ENCODE data around the gene TWF2. TPM values are rescaled to one million over a fixed set of nuclear protein-coding genes. Genes with fewer than 3 reads are reported as not detected.
"Not testable (repeated sequence)": the region's sequence is repeated elsewhere in the genome, so short reads cannot be mapped to it uniquely, and the experiment has no call there.

Gene TWF2
- 10 to 100 TPM; 23.1 to 28.6 (median 25.2) TPM for polyA plus RNA-seq (ENCODE audit: insufficient read length in 3 of 3)

DNA sequence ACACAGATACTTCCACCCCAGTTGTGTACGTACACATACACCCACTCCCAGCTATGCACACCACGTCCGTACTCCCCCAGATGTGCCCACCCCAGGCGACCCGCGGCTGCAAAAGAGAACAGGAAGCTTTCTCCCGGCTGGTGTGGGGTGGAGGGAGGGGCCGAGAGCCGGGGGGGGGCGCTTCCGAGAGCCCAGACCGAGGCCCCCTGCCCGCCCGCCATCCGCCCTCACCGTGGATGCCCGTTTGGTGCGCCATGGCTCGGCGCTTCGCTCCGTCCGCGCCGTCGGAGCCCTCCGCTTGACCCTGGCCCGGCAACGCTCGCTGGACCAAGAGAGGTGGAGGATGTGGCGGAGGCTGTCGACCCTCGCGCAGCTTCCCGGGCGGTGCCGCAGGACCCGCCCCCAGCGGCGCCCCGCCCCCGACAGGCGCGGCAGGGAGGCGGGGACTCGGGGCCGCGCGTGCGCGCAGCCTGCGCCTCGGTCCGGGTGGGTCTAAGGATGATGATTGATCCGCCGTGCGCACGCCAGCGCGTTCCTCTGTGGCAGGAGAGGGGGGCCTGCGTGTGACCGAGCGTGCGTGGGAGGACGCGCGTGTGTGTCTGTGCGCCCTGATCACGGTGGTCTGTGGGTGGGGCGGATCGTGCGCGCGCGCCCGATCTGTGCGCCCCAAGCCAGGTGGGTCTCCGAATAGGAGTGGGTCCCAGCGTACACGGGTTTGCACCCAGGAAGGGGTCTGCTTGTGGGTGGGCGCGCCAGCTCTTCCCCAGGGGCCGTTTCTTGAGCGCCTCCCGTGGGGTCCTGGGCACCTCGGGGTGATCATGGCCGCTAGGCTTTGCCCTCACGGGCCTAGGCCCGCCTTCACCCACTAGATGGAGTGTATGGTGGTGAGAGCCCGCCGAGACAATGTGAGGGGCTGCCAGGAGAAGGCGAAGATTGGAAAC lies at the start of gene TWF2:
Gene TWF2 (minus strand): TSS at position 398 of the 941 bp plus-strand sequence. CDS start 142 bp downstream, at position 256.
- DNase-seq (ENCODE audit: low read depth in 3 of 3, low spot score in 2 of 3), result peak in 1 of 3 donors; percentile 69

DNA sequence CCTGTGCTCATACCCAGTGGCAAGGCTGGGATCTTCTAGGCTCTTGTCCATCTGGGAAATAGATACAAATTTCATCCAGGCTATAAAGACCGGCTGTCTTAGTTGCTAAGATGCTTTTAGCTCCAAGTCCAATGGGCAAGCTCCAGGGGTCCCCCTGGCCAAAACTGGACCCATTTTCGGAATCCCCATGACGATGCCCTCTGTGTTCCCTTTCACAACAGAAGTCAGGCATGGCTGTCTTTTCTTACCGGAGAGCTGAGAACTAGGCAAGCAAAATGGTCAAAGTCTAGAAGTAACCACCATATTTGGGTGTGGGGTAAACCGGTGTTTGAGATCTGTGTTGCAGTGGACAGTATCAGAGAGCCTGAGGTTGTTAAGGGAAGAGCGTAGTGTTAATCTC lies 49.7 kb upstream of the TWF2 start:
- no peak for DNase-seq (ENCODE audit: low read depth in 3 of 3, low spot score in 2 of 3)

DNA sequence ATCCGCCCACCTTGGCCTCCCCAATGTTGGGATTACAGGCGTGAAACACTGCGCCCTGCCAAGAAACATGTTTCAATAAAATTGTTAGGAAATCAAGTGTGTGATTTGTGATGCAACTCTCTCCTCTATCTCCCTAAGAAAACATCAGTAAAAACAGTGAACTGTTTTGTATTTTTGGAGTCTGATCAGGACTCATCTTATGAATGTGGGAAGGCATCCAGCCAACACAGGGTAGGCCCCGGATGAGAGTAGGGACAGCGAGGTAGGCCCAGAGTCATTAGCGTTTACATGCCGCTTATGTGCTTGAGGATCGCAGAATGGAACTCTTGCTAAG lies 47.8 kb upstream of the TWF2 start:
- DNase-seq (ENCODE audit: low read depth in 3 of 3, low spot score in 2 of 3), result no peak

DNA sequence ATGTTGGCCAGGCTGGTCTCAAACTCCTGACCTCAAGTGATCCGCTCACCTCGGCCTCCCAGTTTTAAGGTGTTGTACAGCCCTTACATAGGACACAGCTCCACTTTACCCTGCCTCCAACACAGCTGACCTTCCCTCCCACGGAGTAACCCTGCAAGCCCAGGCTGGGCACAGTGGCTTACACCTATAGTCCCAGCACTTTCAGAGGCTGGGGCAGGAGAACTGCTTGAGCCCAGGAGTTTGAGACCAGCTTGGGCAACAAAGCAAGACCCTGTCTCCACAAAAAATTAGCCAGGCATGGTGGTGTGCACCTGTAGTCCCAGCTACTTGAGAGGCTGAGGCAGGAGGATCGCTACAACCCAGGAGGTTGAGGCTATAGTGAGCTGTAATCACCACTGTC lies 45.1 kb upstream of the TWF2 start:
- DNase-seq (ENCODE audit: low read depth in 3 of 3, low spot score in 2 of 3), result not testable (repeated sequence)

DNA sequence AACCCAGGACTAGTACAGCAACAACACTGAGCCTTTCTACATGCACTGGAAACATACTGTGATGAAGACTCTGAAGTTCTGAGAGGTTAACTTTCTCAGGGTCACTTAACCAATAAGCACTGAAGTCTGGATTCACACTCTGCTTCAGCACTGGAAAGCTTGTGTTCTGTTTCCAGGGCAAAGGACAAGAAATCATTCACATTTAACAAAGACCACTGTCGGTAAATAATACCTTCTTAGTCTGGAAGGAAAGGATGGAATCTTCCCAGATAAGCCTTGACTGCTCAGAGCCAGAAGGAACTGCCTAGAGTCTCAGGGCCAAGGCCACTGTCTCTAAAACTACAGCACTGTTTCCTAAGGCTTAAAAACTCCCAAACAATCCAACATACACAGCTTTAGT lies 44.3 kb upstream of the TWF2 start:
- DNase-seq (ENCODE audit: low read depth in 3 of 3, low spot score in 2 of 3), result no peak

DNA sequence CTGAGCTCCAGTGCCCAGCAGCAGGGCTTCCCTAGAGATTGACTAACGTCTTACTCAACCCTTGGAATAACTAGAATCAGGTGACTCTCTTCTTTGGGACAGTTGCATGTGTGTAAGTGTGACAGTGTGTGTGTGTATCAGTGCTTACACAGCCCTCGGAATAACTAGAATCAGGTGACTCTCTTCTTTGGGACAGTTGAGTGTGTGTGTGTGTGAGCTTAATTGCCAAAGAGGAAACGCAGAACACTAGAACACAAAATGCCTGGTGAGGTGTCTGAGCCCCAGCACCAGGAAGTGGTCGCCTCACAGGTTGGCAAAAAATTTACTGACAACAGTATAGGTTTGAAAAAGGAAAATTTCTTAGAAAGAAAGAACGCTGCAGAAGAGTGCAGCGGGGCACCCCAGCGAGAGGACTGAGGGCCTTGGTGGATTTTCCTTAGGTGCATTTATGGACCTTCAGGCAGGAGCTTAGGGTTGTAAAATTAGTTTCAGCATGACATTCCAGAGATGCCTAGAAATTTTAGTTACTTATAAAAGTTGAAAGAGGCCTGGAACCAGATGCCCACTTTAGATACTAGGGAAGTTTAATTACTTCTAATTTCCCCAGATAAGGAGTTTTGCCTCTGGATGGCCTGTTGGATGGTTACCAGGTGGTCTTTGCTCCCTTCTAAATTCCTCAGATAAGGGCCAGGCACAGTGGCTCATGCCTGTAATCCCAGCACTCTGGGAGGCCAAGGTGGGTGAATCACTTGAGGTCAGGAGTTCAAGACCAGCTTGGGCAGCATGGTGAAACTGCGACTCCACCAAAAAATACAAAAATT lies 43.2 kb upstream of the TWF2 start:
- DNase-seq (ENCODE audit: low read depth in 3 of 3, low spot score in 2 of 3), result no peak

DNA sequence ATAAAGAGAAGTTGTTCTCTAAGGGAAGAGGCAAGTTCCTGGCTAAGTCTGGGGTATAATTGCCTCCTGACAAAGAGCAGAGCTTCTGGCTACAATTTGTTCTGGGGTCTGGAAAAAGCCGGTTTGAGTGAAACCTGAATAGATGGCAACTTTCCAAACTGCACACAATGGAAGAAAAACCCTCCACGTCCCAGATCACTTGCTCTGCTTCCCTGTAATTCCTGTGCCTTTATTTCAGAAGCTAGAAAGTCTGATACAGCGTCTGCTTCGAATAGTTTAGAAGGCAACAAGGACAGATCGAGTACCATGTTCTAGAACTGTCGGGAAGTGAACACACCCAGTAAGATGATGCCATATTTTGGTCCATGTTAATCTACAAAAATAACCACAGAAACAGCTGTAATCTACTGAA lies 41.1 kb upstream of the TWF2 start:
- DNase-seq (ENCODE audit: low read depth in 3 of 3, low spot score in 2 of 3), result no peak

DNA sequence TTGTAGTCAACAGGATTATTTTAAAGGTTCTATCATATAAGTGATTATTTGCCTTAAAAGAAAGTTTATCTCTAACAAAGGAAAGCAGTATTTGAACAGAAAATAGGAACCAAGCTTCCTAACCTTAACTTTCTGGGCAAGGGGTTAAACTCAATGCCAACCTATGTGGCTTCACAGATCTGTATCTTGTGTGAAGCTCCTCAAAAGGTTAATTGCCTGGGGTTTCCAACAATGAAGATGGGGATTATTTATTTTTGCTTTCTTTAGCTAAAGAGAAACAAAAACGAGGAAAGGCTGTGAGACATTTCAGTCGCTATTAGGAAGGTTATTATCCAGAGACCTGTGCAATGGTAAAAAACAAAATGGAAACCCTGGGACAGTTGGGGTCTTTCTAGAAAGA lies 40.6 kb upstream of the TWF2 start:
- no peak for DNase-seq (ENCODE audit: low read depth in 3 of 3, low spot score in 2 of 3)

DNA sequence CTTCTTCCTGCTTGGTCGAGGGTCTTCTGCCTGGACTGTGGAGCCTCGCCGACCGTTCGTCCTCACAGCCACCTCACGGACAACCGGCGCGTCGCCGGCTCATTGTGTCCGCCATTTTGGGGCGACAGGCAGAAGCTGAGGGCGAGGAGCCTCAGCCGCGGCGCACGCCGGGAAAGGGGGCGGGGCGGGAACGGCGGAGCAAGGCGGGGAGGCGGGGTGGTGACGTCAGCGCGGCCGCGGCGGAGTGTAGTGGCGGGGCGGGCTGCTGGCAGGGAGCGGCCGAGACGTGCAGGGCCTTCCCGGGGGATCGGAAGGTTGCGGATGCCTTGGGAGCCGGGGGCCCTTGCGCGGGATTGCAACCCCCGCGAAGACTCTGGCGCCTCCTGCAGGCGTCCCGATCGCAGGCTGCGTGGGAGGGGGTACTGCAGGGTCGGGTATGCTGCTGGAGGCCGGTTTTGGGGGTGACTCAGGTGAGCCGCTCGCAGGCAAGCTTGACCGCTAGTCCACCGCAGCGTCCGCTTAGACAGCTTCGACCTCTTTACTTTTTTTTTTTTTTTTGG lies 39.6 kb upstream of the TWF2 start, which contains the start of gene WDR82:
Gene WDR82 (minus strand): TSS at position 140 of the 560 bp plus-strand sequence. CDS start 288 bp downstream, outside the sequence.
- DNase-seq (ENCODE audit: low read depth in 3 of 3, low spot score in 2 of 3), result peak; percentile 77 to 88 (median 85)

DNA sequence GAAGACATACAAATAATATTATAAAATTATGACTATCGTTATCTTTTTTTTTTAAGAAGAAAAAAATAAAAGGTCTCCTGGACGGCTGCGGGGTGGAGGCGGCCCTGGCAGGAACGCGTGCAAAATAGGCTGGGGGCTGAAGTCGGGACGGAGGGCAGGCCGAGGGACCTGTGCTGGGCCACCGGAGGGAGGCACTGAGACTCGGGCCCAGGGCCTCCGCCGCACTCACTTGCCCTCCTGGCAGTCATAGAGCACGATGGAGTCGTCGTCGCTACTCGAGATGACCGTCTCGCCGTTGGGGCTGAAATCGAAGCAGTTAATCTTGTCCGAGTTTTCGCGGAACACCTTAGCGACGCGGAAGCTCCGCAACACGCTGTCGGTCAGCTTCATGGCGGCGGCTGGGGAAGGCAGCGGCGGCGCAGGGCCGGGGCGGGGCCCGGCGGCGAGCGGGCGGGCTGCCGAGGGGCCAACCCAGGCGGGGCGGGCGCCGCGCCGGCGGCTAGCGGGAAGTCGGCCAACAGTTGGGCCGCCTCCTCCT lies 39.1 kb upstream of the TWF2 start:
- no peak for DNase-seq (ENCODE audit: low read depth in 3 of 3, low spot score in 2 of 3)

DNA sequence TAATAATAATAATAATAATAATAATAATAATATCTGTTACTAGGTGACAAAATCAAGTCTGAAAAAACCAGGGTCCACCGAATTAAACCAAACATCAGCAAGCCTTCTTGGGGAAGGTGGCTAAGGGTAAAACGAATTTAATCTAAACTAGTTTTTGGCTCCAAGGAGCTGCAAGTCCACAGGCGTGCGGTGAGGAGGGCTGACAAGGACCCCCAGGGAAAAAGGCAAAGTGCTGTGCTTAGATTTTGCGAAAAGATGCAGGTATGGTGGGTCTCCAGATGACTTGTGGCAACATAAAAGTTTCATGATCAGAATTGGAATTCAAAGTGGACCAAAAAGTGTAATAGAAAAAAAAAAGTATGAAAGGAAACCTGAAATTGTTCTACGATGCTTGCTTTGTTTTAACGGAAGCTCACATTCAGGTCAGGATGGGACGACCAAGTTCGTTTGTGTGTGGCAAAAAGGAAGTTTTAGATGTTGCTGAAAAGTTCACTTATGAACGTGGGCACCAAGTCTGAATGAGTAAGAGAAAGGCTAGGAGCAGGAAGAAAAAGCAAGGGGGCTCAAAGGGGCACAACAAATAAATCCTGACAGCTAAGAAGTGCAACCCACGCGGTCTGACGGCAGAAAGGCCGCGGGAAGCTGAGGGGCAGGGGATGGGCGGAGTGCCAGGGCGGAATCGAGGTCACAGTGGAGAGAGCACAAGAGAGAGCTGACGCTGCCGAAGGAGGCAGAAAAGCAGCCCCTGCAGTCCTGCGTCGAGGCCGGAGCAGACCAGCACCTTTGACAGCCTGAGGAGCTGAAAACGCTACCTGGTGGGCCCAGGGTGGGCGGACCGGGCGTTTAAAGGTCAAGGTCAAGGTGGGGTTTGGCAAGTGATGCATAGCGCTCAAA lies 38.4 kb upstream of the TWF2 start:
- DNase-seq (ENCODE audit: low read depth in 3 of 3, low spot score in 2 of 3), result no peak

DNA sequence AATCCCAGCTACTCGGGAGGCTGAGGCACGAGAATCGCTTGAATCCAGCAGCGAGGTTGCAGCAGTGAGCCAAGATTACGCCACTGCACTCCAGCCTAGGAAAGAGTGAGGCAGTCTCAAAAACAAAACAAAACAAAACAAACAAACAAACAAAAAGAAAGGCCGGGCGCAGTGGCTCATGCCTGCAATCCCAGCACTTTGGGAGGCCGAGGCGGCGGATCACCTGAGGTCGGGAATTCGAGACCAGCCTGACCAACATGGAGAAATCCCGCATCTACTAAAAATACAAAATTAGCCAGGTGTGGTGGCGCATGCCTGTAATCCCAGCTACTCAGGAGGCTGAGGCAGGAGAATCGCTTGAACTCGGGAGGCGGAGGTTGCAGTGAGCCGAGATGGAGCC lies 35.8 kb upstream of the TWF2 start:
- DNase-seq (ENCODE audit: low read depth in 3 of 3, low spot score in 2 of 3), result not testable (repeated sequence)

DNA sequence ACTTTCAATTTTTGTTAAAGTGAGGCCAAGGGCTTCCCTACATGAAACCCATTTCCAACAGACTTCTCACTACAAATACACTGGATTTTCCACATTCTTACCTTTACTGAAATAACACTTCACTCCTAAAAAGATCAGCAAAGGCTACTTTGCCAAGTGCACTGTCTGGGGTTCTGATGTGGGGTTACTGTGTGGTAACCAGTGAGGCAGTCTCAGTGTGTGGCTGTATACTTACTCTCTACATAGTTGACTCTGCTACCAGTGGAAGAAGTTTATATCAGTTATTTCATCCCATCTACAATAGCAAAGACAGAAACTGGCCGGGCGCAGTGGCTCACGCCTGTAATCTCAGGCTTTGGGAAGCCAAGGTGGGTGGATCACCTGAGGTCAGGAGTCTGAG lies 33.9 kb upstream of the TWF2 start:
- DNase-seq (ENCODE audit: low read depth in 3 of 3, low spot score in 2 of 3), result no peak

DNA sequence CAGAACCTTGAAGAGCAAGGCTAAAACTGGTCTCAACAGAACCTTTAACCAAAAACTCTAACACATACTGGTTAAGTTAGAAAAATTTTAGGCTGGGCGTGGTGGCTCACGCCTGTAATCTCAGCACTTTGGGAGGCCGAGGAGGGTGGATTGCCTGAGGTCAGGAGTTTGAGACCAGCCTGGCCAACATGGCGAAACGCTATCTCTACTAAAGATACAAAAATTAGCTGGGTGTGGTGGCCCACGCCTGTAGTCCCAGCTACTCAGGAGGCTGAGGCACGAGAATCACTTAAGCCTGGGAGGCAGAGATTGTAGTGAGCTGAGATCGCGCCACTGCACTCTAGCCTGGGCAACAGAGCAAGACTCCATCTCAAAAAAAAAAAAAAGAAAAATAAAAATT lies 33.2 kb upstream of the TWF2 start:
- DNase-seq (ENCODE audit: low read depth in 3 of 3, low spot score in 2 of 3), result not testable (repeated sequence)

DNA sequence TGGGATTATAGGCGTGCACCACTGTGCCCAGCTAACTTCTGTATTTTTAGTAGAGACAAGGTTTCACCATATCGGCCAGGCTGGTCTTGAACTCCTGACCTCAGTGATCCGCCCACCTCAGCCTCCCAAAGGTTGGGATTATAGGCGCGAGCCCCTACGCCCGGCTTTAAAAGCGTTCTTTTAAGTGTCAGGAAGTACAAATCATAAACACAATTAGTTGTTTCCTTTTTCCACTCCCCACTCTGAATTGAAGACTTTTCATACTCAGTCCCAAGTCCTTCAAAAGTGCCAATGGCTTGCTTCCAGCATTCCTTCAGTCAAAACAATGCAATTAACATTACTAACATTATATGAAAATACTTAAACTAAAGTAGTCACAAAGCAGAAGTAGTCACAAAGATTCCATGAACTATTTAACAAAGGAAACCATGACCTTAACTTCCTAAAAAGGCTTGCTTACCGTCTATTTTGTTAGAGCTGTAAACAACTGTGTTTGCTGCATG lies 31.3 kb upstream of the TWF2 start:
- DNase-seq (ENCODE audit: low read depth in 3 of 3, low spot score in 2 of 3), result no peak

DNA sequence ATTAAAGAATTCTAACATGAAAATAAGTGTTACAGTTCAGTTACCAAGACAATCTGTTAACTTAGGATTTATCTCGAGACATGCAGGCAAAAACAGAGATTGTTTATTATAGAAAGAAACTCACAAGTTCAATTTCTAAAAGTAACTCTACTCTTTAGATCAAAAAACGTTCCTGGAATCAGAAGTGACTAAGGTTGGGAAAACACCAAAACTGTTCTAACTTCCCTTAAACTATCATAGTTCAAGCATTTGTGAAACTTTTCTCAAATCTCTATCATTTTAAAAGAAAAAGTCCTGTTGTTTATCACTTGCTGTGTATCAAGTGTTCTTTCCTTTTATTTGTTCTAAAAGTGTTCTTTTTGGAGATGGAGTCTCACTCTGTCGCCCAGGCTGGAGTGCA lies 30.8 kb upstream of the TWF2 start:
- no peak for DNase-seq (ENCODE audit: low read depth in 3 of 3, low spot score in 2 of 3)

DNA sequence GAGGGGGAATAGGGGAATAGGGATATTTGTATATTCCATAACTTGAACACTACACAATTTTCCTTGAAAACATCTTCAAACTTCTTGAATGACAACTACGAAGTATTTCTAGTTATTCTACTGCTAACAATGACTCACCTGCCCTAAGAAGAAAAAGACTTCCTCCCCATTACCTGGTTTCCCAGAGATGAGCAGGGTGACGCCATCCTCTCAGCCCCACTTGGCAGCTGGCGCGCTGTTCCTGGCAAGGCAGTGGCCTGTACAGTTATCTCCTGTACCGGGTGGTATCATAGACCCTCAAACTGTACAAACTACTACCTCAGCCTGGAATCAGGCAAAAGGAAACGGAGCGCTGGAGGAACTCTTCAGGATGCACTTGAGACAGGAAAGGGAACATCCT lies 29.1 kb upstream of the TWF2 start:
- no peak for DNase-seq (ENCODE audit: low read depth in 3 of 3, low spot score in 2 of 3)

DNA sequence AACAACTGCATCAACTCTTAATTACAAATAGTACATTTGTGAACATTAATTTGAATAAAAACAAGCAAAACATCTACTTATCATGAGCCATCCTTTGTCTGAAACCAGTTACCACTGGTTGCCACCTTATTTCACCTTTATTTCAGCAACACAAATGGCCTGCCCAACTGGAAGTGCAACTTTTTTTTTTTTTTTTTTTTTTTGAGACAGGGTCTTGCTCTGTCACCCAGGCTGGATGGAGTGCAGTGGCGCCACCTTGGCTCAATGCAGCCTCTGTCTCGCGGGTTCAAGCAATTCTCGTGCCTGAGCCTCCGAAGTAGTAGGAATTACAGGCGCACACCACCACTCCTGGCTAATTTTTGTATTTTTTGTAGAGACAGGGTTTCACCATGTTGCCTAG lies 26.4 kb upstream of the TWF2 start:
- DNase-seq (ENCODE audit: low read depth in 3 of 3, low spot score in 2 of 3), result no peak

DNA sequence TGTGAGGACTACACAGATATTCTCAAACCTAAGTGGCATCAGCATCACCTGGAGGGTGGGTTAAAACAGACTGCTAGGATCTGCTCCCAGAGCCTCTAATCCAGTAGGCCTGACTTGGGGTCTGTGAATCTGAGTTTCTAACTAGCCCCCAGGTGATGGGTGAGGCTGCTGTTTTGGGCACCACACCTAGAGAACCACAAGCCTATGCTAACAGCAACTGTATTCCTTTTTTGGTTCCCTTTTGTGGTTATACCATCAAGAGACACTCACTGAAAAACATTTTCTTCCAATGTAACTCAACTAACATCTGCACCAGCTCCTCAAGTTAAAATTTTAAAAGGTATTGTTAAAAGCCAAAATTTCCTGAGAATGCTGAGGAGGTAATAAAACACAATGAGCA lies 23.5 kb upstream of the TWF2 start:
- no peak for DNase-seq (ENCODE audit: low read depth in 3 of 3, low spot score in 2 of 3)

DNA sequence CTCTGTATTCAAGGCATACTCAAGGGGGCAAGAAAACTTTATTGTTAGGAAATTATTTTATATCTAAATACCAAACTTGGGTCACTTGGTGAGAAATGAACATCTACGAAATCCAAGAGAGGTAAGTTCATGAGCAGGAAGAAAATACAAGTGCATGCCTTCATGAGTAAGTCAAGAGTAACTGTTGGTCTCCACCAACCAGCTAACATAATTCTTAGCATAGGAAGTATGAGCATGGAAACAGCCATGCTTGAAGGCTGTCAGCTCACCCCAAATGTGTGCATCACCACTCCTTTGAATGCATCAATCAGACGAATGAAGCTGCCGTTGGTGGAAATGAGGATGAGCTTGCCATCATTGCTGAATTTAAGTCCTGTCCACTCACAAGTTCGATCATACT lies 20.5 kb upstream of the TWF2 start:
- no peak for DNase-seq (ENCODE audit: low read depth in 3 of 3, low spot score in 2 of 3)

Data from right renal cortex interstitium (tissue), 3 donors.